GM12874 (cell line): ENCODE results near the gene MARK4.

Source experiments
- TF ChIP-seq, protein P1 (sequence below): IDR thresholded peaks from 2 replicates; pipeline ENCODE4 v1.5.1; 2011; ENCODE audit warnings: low read depth, mild to moderate bottlenecking, control low read depth, low read length, moderate library complexity; ENCODE audit not compliant: insufficient read depth

Gene MARK4

DNA sequence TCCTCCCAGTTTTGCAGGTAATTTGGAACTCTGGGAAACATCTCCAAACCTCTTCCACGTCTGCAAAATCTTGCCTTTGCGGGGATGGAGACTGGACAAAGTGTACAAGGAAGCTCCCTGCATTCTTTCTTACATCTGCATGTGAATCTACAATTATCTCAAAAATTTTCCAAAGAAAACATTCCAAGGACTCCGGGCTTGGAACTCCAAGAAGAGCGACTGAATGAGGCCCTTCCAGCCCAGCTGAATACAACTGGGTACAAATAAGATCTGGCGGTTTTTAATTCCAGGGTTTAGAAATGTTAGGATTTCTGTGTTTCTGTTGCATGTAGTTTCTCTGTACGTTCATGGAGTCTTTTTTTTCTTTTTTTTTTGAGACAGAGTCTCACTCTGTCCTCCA is 34.4 kb upstream of the MARK4 start:
- TF ChIP-seq, protein P1, sequence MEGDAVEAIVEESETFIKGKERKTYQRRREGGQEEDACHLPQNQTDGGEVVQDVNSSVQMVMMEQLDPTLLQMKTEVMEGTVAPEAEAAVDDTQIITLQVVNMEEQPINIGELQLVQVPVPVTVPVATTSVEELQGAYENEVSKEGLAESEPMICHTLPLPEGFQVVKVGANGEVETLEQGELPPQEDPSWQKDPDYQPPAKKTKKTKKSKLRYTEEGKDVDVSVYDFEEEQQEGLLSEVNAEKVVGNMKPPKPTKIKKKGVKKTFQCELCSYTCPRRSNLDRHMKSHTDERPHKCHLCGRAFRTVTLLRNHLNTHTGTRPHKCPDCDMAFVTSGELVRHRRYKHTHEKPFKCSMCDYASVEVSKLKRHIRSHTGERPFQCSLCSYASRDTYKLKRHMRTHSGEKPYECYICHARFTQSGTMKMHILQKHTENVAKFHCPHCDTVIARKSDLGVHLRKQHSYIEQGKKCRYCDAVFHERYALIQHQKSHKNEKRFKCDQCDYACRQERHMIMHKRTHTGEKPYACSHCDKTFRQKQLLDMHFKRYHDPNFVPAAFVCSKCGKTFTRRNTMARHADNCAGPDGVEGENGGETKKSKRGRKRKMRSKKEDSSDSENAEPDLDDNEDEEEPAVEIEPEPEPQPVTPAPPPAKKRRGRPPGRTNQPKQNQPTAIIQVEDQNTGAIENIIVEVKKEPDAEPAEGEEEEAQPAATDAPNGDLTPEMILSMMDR = no peak

DNA sequence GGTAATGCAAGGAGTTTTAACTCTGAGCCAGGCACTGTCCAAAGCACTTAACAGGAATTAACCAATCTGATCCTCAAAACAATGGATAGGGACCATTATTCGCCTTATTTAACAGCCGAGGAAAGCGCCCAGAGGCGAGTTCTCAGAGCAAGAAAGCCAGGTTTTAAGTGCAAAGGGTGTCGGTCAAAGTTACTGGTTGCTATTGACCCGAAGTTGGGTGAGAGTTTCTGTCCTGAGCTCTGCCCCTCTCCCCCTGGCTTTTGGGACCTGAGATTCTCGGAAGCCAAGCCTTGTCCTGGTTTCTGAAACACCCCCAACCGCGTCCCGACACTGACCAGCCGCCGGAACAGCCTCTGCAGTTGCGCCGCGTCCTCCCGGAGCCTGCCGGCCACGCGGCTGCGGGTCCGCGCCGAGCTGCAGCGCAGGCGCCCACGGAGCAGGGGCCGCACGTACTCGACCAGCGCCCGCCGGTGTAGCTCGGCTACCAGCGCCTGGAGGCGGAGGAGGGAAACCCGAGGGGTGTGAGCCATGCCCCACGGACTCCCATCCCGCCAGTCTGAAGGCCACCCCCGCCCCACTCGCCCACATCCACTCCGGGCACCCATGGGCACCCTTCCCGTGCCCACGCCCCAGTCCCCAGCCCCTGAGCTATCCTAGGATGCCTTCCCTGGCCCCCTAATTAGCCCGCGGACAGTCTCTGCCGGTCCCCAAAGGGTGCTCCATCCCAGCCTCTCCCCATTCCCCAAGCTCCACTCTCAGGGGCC is 33.7 kb upstream of the MARK4 start:
- TF ChIP-seq, protein P1 = no peak

DNA sequence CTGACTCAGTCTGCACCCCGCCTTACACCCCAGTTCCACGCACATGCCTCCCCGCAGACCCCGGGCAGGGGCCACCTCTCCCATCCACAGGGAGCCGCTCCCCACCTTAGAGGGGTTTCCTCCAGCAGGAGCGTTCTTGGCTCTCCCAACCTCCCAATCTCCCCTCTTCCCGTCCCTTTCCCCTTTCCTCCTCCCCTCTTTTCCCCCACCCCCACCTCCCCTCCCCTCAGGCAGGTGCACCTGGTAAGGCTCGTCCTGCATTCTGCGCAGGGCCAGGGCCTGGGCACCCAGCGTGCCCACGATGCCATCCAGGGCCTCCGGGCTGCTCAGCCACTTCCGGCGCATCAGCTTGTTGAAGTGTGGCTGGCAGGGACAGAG is 33.1 kb upstream of the MARK4 start:
- TF ChIP-seq, protein P1 = no peak

DNA sequence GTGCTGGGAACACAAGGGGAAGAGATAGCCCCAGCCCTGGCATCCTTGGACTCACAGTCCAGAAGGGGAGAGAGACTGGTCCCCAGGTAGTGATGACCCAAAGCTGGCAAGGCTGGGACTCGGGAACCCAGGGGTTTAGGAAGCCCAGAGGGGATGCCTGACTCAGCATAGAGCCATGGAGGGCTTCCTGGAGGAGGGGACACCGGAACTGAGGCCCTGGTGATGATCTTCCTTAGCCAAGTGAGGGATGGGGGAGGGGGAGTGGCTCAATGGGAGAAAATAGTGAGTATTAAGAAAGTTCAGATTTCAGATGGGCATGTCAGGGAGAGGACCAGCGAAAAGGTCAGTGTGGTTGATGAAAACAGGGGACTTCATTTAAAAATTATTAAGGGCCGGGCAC is 32.6 kb upstream of the MARK4 start:
- TF ChIP-seq, protein P1 = no peak

DNA sequence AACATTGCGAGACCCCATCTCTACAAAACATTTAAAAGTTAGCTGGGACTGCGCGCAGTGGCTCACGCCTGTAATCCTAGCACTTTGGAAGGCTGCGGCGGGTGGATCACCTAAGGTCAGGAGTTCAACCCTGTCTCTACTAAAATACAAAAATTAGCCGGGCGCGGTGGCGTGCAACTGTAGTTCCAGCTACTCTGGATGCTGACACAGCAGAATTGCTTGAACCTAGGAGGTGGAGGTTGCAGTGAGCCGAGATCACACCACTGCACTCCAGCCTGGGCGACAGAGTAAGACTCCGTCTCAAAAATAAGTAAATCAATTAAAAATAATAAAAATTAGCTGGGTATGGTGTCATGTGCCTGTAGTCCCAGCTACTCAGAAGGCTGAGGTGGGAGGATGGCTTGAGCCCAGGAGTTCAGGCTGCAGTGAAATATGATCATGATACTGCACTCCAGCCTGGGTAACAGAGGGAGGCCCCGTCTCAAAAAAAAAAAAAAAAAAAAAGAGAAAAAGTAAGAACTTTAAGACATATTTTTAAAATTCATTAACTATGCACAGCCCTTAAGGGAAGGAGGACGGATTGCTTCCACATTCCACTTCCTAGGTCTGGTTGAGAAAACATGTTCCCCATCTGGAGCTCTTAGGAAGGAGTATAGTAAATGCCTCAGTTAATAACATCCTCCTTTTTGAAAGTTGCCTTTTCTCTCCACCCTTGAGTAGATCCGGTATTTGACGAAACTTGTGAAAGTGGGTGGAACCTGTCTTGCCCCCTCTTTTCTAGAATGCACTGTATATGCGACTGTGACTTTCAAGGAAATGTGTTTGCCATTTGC is 31.9 kb upstream of the MARK4 start:
- TF ChIP-seq, protein P1 = no peak

DNA sequence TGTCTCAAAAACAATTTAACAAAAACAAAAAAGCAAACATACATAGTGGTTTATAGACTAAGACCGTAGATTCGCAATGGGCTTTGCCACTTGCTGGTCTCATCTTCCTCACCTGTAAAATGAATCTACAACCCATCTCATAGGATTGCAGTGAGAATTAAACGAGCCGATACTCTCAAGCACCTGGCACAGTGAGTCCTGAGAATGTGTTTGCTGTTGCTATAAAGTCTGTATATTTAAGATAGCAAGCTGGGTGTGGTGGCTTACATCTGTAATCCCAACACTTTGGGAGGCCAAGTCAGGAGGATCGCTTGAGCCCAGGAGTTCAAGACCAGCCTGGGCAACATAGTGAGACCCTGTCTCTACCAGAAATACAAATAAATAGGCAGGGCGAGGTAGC is 28.3 kb upstream of the MARK4 start:
- TF ChIP-seq, protein P1 = no peak

DNA sequence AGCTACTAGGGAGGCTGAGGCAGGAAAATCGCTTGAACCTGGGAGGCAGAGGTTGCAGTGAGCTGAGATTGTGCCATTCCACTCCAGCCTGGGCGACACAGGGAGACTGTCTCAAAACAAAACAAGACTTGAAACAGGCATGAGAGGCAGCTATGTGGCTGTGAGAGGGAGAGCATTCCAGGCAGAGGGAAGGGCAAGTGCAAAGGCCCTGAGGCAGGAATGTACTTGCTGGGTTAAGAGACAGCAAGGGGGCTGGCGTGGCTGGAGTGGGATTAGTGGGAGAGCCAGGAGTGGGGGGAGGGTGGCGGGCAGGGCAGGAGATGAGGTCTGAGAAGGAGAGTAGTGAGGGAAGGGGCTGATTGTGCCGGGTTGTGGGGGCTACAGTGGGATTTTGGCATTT is 27.2 kb upstream of the MARK4 start:
- TF ChIP-seq, protein P1 = no peak
